DMS53 (cell line): ENCODE results near the gene C6orf141.

Experiments
- DNase-seq: peaks from one replicate; lab custom pipeline; 2025; lab: John Stamatoyannopoulos, UW

Gene C6orf141

DNA sequence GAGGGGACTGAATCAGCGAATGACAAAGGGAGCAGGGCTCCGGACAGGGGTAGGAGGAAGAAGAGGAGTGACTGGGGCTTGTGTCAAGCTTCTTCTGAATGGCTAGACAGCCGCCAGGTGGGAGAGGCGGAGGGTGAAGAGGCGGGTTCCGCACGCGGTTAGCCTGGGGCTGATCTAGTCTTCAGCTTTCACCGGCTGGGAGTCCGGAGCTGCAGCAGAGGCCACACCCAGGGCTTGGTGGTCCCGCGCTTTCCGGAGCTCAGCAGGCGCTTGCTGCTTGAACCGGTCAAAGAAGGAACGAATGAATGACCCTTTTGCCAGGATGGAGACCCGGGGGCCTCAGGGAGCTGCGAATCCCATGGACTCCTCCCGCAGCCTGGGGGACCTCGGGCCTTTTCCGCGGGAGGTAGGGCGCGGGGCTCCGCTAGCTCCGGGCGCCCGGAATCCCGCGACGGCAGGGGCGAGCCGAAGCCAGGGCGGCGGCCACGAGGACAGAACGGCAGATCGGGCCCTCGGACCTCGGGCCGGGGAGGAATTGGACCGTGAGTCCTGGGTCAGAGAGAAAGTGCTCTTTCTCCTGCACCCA is at the start of gene C6orf141:
Gene C6orf141 (plus strand): TSS at position 177 of the 586 bp plus-strand sequence. CDS start 125 bp downstream, at position 302.
- peak; percentile 88 for DNase-seq

DNA sequence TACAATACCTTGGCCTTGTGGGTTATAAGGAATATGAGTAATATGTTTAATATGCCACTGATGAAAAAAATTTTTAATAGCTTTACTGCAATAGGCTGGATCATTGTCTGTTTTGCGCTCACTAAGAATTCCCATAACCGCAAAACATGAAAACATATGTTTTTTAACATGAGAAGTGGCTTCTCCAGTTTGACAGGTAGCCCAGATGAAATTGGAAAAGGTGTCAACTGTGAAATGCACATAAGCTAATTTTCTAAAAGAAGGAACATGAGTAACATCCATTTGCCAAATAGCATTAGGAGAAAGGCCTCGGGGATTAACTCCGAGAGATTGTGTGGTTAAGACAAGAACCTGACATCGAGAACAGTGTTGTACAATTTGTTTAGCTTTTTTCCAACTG is 45.8 kb upstream of the C6orf141 start:
- DNase-seq = no peak

DNA sequence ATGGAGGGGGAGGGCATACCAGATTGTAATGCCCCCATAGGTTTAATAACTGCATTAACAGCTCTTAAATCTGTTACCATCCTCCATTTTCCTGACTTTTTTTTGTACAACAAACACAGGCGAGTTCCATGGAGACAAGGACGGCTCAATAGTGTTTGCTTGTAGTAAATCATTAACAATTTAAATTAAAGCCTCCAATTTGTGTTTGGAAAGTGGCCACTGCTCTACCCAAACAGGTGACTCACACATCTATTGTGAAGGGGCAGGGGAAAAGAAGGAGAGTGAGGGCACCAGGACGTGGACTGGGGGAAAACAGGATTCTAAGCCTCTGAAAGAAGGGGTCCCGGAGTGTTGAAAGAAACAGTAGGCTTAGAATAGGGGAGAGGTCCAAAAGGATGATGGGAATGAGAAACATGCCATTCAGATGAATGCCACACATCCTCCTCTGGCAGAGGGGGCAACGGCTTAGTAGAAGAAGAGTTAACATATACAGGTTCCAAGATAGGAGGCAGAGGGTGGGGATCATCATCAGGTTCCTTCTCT is 43.8 kb upstream of the C6orf141 start:
- DNase-seq = peak; percentile 96

GRCh38 chr6:49509342-49509741 is 41.1 kb upstream of the C6orf141 start:
- DNase-seq = peak; percentile 64

DNA sequence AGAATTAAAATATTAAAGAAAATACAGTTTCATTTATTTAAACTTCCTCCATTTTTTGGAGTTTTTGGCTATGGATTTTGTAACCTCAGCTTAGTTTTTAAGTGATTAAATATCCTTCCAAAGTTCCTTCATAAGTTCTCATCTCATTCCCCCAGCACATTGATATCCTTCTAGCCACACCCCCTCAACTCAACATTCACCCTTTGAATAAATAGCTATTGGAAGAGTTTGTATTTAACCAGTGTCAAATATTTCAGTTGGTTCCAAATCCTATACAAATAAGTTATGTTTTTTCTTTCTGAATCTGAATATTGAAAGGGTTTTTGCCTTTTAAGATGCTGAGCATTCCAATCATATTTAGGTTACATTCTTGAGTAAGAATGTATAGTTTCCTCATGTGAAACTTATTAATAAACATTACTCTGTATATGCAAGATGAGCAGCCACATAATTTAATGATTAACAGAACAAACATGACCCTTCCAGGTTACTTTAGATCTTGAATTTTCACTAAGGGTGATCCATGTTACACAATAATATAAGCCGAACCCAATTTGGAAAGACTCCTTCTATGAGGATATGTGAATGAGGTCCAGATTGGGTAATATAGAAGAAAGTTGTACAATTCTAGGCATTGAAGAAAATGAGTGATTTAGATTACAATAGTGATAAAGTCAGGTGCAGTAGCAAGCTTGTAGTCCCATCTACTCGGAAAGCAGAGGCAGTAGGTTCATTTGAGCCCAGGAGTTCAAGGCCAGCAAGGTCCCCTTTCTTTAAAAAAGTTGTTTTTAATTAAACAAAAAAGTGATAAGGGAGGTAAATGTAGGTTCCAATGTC is 37.1 kb upstream of the C6orf141 start:
- DNase-seq = no peak

DNA sequence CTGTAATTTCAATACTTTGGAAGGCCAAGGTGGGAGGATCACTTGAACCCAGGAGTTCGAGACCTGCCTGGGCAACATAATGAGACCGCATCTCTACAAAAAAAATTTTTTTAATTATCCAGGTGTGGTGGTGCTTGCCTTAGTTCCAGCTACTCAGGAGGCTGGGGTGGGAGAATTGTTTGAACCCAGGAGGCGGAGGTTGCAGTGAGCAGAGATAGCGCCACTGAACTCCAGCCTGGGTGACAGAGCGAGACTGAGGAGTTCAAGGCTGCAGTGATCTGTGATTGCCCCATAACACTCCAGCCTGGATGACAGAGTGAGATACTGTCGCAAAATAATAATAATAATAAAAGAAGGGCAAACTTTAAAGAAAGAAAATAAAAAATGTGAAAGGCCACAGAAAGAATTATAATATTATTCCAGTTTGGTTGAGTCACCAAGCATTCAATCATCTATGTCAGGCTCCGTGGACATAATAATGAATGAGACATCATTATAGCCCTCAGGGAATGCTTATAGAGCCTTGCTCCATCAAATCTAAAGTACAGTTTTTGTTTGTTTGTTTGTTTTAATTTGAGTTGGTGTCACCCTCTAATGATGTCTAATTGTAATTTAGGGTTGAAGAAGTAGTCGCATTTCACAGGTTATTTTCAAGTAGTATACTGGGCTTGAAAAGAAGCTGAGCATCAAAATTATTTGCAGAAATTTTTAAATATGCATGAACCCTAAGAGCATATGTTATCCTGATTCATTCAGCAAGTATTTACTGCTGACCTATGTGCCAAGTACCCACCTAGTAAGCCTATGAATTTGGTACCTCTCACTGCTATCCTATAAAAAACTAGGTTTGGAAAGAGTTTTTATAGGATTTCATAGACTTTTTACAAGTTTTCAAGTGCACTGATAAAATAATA is 35.6 kb upstream of the C6orf141 start:
- no peak for DNase-seq

GRCh38 chr6:49515485-49516146 is 34.9 kb upstream of the C6orf141 start:
- no peak for DNase-seq

DNA sequence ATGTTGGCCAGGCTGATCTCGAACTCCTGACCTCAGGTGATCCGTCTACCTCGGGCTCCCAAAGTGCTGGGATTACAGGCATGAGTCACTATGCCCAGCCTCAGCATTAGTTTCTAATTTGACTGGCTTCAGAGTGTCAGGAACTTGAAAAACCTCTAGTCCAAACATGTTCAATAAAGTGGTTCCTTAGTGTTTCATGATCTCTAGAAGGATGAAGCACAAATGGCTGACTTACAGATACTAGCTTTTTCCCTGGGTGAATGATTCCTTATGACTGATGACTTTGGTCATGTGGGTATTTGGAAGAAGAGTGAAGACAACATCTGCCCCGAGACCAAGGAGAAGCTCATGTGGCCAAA is 34.3 kb upstream of the C6orf141 start:
- DNase-seq = no peak

DNA sequence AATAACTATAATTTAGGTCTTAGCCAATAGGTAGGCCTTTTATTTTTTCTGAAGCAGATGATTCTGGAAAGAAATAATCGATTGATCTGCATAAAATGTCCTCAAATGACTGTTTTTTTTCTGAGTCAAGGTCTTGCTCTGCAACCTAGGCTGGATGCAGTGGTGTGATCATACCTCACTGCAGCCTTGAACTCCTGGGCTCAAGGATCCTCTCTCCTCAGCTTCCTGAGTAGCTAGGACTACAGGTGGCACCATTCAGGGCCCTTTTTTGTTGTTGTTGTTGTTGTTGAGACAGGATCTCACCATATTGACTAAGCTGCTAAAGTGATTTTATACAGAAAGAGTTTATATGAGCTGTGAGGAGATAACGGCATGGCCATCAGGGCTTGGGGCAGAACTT is 32.5 kb upstream of the C6orf141 start:
- DNase-seq = no peak

GRCh38 chr6:49519660-49520059 is 30.8 kb upstream of the C6orf141 start:
- no peak for DNase-seq

GRCh38 chr6:49522710-49523593 is 27.5 kb upstream of the C6orf141 start:
- peak; percentile 85 for DNase-seq

- no peak for DNase-seq
Observed at GRCh38 chr6:49523901-49524300, 26.6 kb upstream of the C6orf141 start.

DNA sequence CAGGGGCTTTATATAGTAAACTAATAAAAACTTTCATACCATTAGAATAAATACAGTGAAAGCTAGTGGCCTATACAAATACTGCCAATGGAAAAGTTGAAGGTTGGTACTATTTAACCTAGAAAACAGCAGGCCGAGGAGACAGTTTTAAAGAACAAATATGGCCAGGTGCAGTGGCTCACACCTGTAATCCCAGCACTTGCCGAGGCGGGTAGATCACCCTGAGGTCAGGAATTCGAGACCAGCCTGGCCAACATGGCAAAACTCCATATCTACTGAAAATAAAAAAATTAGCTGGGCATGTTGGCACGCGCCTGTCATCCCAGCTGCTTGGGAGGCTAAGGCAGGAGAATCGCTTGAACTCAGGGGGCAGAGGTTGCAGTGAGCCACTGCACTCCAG is 25.9 kb upstream of the C6orf141 start:
- peak; percentile 39 for DNase-seq

- DNase-seq = no peak
Observed at GRCh38 chr6:49526598-49526997, 23.9 kb upstream of the C6orf141 start.

DNA sequence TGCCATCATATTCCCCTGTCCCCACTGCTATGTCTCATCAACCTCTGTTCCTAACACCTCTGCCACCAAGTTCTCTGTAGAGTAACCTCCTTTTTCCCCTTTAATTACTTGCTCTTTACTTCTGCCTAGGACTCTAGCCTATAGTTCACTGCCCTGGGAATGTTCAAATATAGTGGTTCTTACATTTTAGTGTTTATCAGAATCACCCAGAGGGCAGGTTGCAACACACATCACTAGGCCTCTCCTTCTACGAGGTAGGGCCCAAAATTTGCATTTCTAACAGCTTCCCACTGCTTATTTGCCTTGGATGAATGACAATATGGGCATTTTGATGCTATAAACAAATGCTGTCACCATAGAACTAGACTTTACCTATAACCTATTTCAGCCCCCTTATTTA is 23.1 kb upstream of the C6orf141 start:
- no peak for DNase-seq

GRCh38 chr6:49528571-49528970 is 21.9 kb upstream of the C6orf141 start:
- no peak for DNase-seq

DNA sequence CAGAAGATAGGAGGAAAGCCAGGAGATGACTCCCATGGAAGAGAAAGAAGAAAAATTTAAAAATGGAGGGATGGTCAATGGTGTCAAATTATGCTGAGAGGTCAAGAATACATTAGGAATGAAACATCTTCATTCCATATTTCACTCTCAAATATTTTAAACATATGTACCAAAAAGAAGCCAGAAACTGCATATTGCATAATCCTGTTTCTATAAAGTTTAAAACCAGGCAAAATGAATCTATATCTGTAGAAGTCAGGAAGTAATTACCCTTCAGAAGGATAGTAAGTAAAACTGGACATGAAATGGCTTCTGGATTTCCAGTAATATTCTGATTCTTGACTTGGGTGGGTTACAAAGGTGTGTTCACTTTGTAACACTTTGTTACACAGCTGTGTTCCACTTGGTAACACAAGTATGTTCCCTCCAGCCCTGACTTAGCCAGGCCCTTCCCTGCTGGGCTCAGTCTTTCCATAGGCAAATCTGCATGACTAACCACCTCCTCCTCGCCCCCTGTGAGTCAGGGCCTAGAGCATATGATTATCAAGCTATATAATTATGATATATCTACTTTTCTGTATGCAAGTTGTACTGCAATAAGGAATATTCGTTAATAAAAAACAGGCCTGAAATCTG is 20.2 kb upstream of the C6orf141 start:
- no peak for DNase-seq

DNA sequence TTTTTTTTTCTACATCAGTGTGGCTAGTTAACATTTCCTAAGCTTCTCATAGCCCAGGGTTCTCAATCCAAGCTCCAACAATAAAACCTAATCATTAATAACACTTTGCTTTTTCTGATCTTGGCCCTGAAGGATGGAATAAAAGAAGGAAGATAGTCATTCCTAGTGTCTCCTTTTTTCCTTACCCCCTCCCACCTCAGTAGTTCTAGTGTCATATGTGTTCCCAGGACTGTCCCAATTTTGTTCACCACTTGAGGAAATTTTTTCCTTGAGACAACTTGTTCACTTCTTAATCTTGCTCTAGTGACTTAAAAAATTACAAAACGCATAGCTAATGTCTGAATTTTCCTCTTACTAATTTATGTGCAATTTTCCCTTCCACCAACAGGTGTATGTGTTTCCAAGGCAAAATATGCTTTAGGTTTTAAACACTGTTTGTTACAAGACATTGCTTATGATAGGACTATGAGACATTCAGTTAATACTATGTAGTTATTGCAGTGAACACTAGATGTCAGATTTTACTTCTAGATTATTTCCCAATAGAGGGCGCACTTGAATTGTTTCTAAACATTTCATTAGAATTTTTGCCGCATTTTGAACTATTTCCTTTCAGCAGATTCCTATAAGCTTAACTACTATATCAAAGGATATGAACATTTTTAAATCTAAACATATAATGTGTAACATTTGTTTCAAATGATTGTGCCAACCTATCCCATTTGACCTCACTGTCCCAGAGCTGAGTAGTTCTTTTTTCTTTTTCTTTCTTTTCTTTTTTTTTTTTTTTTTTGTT is 18.5 kb upstream of the C6orf141 start:
- peak; percentile 89 for DNase-seq

- DNase-seq = no peak
Observed at GRCh38 chr6:49535795-49536194, 14.7 kb upstream of the C6orf141 start.
